GM10266 (cell line): ENCODE data around the gene ADAT2.

Experiments
- DNase-seq: peaks from one replicate; pipeline ENCODE4 v3.0.0; 2012; ENCODE audit errors: extremely low spot score
- TF ChIP-seq, protein P1 (sequence below): IDR thresholded peaks from 2 replicates; pipeline ENCODE4 v1.5.1; 2012; ENCODE audit warnings: mild to moderate bottlenecking, low read depth; ENCODE audit not compliant: control insufficient read depth, insufficient read depth; ENCODE audit errors: missing control alignments

ADAT2 gene

DNA sequence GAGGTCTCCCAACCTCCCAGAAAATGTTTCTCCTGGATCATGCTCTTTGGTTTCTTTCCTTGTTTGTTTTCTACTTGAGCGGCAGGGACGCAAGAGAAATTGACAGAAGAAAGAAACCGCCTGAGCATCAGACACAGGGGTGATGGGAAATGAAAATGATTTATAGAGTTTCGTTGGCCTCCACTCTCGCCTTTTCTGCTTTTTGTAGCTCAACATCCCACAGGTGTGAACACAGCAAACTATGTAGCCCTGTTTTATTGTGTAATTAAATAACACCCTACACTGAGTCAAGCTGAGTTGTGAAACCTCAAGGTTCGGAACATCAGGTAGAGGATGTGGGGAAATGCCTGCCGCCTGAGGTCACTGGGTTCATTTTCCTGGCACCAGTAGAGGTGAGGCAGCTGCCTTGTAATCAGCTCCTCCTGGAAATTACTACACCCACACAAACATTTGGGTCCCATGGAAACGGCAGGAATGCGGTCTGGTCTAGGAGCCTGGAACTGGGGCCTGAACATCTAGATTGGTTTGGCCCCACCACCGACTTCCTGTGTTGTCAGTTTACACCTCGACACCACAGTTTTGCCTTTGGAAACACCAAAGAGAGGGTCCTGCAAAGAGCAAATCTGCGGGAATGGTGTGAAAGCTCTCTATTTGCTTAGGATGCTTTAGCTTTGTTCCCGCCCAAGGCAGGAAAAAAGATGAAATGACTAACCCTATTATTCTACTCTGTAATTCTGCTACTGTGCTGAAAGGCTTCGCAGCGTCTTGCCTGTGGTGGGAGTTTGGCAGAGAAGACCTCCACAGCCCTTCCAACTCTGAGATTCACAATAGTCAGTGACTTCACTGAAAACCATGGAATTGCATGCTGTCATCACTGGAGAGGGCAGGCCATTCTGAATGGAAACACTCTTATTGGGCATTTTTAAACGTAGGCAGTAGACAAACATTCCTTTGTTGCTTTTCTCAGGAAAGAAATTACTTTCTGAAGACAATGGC is 53.0 kb downstream of the ADAT2 start:
- TF ChIP-seq, protein P1, sequence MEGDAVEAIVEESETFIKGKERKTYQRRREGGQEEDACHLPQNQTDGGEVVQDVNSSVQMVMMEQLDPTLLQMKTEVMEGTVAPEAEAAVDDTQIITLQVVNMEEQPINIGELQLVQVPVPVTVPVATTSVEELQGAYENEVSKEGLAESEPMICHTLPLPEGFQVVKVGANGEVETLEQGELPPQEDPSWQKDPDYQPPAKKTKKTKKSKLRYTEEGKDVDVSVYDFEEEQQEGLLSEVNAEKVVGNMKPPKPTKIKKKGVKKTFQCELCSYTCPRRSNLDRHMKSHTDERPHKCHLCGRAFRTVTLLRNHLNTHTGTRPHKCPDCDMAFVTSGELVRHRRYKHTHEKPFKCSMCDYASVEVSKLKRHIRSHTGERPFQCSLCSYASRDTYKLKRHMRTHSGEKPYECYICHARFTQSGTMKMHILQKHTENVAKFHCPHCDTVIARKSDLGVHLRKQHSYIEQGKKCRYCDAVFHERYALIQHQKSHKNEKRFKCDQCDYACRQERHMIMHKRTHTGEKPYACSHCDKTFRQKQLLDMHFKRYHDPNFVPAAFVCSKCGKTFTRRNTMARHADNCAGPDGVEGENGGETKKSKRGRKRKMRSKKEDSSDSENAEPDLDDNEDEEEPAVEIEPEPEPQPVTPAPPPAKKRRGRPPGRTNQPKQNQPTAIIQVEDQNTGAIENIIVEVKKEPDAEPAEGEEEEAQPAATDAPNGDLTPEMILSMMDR = no peak
- DNase-seq = no peak

DNA sequence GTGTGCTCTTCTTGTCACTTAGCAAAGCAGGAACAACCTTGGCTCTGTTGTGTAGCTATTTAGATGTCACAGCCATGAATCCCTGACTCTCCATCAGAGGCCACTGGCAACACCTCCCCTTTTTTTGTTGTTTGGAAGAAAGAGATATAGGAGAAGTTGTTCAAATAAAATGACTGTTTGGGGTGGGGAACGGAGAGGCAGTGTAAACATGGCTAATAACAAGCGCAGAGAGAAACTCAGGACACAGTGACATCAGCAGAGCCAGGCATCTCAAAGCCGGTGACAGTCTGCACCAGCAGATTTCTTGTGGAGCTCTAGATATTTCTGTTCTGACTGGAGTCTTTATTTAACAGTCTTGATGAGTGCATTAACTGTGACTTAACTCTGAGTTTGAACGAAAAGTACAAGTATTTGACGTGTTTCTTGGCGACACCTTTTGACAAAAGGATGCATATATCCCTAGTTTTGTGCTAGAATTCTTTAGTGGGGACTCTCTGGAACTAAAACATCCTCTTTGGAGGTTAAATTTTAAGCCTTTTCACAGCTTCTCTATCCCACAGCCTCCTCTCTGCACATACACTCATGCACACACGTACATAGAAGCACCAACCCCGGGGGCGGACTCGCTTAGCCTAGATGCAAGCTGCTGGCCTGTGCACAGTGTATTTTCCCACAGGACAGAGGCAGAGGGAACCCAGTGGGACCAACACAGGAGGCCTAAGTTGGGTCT is 53.8 kb downstream of the ADAT2 start:
- TF ChIP-seq, protein P1 = no peak
- no peak for DNase-seq

DNA sequence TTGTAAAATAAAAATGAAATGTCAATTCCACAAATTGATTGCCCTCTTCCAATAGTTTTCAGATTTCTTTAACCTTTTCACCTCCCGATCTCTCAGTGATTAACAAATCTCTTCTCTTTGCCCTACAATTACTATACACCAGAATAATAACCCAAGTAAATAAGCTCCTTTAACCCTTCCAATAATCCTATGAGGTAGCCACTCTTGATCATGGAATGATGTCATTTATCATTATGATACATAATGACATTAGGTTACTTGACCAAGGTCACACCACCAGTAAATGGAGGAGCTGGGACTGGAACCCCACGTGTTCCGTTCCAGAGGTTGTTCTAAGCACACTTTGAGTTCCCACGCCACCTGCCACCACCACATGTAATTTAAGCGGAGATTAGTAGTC is 54.8 kb downstream of the ADAT2 start:
- TF ChIP-seq, protein P1 = no peak

DNA sequence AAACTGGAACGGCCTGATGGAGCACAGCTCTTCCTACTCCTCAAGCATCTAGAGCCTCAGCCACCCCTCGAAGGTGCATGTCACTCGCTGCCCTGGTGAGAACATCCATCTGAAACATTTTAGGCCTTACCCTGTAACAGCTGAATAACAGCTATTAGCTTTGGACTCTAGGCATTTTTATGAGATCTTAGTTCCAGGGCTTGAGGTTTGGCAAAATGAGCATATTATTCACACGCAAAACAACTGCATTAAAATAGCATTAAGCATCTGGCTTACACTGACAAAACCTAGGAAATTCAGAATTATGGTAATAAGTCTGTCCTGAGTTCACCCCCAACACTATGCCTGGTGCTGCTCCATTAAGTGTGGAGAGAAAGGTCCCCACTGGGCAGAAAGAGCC is 56.1 kb downstream of the ADAT2 start:
- DNase-seq = no peak
- TF ChIP-seq, protein P1 = no peak

More for the DNA sequence above, 54.8 kb downstream of the ADAT2 start:
- DNase-seq = no peak

DNA sequence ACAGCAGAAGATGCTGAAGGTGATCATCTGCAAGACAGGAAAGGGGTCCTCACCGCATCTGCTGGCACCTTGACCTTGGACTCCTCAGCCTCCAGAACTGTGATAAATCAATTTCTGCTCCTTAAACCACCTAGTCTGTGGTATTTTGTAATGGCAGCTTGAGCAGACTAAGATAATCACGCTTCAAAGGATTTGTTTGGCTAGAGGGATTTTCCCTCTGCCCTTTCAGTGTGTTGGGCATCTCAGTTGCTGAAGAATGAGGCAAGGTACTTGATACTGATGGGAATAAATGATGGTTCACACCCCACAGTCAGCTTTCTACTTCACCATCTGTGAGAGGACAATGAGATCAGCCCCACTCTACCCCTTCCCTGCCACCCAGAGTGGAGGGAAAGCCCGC is 60.2 kb downstream of the ADAT2 start:
- TF ChIP-seq, protein P1 = no peak

DNA sequence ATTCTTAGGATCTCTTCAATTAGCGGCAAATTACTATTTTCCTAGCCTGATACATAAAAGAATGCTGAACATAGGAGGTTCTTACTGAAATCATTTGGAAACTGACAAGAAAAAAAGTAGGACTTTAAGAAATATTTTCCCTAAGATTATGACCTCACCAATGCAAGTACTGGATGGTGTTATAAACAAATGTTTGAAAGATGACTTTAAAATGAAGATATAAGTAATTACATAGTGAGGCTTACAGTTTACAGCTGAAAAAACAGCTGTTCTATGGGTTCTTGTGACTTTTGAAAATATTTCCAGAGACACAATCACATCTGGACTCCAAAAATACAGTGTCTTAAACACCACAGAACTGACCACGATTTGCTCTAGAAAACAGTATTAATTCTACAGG is 64.9 kb downstream of the ADAT2 start:
- TF ChIP-seq, protein P1 = no peak
- no peak for DNase-seq

More for the DNA sequence above, 60.2 kb downstream of the ADAT2 start:
- no peak for DNase-seq

DNA sequence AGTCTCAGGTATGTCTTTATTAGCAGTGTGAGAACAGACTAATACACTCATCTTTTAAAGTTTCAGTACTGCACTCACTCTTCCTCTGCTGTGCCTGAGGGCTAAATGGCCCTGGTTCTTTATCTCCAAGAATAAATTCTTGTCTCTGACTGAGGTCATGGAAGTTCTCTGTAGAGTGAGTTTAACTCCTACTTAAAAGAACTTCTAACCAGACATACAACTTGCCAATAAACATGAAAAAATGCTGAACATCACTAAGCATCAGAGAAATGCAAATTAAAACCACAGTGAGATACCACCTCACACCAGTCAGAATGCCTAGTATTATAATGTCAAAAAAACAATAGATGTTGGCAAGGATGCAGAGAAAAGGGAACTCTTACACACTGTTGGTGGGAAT is 73.6 kb downstream of the ADAT2 start:
- no peak for DNase-seq
- TF ChIP-seq, protein P1 = no peak
